GM18907 (cell line): ENCODE data around the gene NLRC5.
A peak's percentile ranks its signal among the peaks of the same experiment; 100 is the strongest.

Source experiments
- ATAC-seq: cut with Tn5 transposase; IDR thresholded peaks from one replicate; pipeline ENCODE4 v1.9.1; 2021; ENCODE audit warnings: mild to moderate bottlenecking, moderate library complexity; ENCODE audit not compliant: unreplicated experiment

The NLRC5 gene

DNA sequence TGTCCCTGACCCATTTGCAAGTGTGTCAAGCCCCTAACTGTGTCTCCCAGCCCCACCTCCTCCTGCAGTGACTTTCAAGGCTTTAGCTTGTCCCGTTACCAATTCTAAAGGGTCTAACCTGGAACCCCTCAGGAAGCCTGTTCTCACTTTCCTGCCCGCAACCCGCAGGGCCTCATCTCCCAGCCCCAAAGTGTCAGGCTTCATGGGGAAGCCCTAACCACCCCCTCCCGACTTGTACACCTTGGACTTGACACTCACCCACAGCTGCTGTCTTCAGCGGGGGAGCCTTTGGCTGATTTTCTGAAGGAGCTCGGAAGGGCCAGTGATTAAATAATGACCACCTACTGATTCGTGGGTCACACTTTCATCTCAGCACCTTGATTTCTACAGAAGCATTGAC is 33.1 kb downstream of the NLRC5 start:
- no peak for ATAC-seq

DNA sequence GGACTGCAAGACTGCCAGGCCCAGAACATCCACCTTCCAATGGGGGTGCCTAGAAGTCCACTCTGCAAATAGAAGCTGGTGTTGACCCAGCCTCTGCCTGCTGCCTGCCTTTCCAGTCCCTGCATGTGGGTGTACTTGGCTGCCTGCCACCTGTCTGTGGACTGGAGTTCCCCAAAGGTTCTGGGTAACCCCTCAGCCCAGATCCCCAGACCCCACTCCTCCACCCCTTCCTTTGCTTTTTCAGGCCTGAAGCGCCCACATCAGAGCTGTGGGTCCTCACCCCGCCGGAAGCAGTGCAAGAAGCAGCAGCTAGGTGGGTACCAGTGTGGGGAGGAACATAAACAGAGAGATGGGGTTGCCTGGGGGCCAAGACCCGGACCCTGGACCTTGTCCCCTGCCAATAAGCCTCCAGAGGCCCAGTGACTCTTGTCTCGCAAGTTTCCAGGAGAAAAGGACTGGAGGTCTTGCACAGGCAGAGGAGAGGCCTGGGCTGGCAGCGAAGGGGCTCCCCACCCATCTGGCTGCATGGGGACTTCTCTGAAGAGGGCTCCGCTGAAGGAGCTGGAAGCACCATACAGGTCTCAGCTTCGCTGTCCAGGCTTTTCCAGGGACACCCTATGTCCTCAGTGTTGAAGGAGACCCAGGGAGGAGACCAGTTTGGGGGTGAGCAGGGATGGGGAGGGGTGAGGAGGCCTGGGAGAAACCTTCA is 34.3 kb downstream of the NLRC5 start:
- ATAC-seq: no peak

DNA sequence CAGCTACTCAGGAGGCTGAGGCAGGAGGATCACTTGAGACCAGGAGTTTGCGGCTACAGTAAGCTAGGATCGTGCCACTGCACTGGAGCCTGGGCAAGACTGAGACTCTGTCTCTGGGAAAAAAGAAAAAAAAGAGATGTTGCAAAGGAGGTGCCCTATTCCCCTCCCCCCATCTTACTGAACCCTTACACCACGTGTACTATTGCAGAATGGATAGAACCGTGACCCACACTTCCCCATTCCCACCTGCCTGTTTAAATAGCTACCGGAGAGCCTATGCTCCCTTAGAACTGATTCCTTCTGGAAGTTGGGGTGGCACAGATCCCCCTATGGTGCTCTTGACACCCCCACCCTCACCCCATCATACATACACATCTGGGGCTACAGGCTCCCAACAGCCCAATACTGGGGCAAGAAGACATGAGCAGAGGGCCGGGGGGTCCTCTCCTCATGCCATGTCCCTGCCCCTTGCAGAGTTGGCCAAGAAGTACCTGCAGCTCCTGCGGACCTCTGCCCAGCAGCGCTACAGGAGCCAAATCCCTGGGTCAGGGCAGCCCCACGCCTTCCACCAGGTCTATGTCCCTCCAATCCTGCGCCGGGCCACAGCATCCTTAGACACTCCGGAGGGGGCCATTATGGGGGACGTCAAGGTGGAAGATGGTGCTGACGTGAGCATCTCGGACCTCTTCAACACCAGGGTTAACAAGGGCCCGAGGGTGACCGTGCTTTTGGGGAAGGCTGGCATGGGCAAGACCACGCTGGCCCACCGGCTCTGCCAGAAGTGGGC is 35.7 kb downstream of the NLRC5 start:
- ATAC-seq: no peak

DNA sequence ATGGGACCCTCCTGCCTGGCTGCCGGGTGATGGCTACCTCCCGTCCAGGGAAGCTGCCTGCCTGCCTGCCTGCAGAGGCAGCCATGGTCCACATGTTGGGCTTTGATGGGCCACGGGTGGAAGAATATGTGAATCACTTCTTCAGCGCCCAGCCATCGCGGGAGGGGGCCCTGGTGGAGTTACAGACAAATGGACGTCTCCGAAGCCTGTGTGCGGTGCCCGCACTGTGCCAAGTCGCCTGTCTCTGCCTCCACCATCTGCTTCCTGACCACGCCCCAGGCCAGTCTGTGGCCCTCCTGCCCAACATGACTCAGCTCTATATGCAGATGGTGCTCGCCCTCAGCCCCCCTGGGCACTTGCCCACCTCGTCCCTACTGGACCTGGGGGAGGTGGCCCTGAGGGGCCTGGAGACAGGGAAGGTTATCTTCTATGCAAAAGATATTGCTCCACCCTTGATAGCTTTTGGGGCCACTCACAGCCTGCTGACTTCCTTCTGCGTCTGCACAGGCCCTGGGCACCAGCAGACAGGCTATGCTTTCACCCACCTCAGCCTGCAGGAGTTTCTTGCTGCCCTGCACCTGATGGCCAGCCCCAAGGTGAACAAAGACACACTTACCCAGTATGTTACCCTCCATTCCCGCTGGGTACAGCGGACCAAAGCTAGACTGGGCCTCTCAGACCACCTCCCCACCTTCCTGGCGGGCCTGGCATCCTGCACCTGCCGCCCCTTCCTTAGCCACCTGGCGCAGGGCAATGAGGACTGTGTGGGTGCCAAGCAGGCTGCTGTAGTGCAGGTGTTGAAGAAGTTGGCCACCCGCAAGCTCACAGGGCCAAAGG is 36.8 kb downstream of the NLRC5 start:
- no peak for ATAC-seq

DNA sequence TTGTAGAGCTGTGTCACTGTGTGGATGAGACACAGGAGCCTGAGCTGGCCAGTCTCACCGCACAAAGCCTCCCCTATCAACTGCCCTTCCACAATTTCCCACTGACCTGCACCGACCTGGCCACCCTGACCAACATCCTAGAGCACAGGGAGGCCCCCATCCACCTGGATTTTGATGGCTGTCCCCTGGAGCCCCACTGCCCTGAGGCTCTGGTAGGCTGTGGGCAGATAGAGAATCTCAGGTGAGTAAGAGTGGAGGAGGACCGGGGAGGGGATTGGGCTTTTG is 37.4 kb downstream of the NLRC5 start:
- ATAC-seq: no peak

DNA sequence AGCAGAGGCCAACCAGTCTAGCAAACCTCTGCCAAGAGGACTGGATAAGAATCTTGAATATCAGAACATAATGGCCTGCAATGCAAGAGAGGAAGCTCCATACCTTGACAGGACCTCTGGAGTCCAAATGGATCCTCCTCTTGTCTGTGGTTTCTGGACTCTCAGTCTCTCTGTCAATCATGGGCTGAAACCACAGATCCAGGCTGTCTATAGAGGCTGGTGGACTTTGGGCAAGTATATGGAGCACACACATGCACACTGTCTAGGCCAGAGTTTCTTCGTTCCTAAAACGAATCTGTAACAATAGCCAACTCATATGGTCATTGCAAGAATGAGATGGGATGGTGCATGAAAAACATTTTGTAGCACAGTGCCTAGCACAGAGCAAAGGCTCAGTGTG is 37.7 kb downstream of the NLRC5 start:
- ATAC-seq: no peak

DNA sequence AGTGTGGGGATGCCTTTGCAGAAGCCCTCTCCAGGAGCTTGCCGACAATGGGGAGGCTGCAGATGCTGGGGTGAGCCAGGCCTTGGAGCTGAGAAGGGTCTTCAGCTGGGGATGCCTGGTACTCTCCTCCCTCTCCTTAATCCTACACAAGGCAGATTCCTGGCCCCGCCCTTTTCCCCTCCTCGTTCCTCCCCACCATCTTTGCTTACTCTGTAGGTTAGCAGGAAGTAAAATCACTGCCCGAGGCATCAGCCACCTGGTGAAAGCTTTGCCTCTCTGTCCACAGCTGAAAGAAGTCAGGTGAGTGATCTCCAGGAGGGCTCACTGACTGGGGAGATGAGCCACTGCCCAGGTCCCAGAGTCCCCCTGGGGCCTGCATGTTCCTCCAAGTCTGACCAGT is 38.7 kb downstream of the NLRC5 start:
- no peak for ATAC-seq

DNA sequence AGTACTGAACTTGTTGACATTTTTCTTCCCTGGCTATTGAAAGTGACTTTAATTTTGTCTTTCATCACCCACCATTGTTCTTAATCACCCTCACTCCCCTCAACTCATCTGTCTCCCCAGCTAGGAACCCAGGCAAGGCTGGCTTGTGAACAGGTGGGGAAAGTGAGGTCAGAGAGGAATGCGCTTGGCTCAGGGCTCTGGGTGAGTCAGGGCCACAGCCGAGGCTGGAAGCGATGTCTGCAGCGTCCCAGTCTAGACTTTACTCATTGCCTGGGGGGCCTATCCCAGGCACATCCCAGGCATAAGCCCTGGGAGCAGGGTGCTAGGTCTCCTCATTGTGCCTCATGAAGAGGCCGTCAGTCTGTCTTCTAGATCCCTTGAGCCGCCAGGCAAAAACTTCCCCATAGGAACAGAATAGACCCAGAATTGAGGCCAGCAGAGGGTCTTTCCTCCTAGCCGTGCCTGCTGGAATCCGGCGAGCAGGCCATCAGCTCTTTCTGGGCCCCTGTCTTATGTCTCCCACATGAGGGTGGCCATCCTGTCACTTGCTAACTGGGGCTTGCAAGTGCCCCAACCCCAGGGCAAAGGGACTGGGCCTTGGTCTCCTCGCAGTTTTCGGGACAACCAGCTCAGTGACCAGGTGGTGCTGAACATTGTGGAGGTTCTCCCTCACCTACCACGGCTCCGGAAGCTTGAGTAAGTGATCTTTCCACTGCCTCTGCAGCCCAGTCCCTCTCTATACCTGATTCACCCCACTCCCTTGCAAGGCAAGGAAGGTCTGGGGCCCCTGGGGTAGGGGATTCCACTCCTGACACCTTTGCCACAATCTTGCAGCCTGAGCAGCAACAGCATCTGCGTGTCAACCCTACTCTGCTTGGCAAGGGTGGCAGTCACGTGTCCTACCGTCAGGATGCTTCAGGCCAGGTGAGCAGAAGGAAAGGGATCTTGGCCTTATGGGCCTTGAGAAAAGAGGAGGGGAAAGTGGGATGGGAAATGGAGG is 40.1 kb downstream of the NLRC5 start:
- no peak for ATAC-seq

DNA sequence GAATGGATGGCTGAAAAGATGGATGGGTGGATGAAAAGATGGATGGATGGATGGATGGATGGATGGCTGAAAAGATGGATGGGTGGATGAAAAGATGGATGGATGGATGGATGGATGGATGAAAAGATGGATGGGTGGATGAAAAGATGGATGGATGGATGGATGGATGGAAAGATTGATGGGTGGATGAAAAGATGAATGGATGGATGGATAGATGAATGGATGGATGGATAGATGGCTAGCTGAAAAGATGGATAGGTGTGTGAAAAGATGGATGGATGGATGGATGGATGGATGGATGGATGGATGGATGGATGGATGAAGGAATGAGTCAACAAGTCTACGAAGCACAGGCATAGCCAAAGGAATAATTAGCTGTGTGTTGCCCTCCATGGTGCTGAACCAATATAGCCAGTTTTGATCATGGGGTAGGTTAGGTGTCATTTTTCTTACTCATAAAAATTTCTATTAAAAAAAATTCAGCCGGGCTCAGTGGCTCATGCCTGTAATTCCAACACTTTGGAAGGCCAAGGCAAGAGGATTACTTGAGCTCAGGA is 41.1 kb downstream of the NLRC5 start:
- no peak for ATAC-seq

DNA sequence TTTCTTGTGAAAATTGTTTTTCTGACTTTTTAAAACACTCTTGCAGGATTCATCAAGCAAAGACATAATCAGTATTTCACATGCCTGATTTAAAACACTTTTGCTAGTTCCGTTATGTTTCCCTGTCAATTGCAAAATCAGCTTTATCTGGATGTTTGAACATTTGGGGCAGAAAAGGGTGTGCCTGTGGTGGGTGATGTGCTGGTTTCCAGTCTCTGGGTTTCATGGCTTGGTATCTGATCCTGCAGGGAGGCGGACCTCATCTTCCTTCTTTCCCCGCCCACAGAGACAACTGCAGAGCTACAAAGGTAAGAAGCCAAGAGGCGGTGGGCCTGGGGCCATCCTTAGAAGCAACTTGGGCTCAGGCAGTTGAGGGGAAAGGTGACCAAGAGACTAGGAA is 41.8 kb downstream of the NLRC5 start:
- ATAC-seq: no peak

DNA sequence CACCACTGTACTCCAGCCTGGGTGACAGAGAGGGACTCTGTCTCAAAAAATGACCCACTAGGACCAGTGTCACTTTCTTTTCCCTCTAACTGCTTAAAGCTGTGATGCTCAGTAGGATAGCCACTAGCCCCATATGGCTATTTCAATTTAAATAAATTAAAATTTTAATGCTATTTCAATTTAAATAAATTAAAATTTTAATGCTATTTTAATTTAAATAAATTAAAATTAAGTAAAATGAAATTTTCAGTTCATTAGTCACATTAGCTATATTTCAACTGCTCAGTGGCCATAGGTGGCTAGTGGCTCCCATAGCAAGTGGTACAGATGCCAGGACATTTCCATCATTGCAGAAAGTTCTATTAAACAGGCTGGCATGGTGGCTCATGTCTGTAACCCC is 43.0 kb downstream of the NLRC5 start:
- ATAC-seq: no peak

DNA sequence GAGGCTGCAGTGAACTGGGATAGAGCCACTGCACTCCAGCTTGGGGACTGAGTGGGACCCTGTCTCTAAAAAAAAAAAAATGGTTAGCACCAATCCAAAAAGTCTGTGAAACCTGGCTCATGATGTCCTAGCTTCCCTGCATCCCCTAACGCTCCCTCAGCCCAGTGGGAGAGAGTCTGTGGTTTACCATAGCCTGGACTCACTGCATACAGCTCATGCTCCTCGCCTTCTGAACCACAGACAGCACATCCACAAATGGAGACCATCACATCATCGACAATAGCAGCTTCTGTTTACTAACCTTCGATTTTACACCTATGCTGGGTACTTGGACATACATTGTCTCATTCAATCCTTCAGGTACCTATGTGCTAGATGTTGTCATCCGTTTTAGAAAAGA is 43.6 kb downstream of the NLRC5 start:
- no peak for ATAC-seq

DNA sequence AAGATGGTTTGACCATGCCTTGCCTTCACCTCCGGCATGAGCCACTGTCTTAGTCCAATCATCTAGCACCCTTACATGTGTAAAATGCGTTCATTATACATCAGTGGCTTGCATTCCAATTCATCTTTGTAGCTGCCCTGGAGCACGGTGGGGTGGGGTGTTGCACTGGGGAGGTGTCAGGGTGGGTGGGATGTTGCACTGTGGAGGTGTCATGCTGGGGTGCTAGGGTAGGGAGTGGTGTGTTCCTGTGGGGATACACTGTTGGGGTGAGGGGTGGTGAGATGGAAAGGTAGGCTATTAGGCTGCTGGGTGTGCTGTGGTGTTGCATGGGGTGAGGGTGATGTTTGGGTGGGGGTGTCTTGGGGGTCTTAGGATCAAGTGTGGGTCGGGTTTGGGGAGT is 47.0 kb downstream of the NLRC5 start:
- ATAC-seq: no peak

DNA sequence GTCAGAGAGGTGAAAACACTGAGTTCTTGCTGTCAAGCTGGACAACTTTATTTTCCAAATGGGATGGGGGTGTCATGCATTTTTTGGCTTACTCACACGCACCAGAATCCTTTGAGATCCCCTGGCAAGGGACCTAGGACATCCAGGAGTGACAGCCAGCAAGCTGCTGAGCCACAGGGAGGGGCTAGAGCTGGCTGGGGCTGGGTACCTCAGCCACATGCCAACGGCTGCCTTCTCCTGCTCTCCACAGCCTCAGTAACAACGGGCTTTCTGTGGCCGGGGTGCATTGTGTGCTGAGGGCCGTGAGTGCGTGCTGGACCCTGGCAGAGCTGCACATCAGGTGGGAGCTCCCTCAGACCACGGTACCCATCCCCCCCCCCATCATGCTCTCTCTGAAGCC is 47.6 kb downstream of the NLRC5 start:
- no peak for ATAC-seq

DNA sequence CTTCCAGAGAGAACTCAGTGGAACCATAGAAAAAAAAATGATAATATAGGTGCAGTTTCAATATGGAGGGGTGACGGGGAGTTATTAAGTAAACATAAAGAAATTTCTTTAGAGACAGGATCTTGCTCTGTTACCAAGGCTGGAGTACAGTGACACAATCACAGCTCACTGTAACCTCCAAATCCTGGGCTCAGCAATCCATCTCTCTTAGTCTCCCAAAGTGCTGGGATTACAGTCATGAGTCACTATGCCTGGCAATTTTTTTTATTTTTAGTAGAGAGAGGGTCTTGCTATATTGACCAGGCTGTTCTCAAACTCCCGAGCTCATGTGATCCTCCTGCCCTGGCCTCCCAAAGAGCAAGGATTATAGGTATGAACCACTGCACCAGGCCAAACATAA is 48.8 kb downstream of the NLRC5 start:
- no peak for ATAC-seq

DNA sequence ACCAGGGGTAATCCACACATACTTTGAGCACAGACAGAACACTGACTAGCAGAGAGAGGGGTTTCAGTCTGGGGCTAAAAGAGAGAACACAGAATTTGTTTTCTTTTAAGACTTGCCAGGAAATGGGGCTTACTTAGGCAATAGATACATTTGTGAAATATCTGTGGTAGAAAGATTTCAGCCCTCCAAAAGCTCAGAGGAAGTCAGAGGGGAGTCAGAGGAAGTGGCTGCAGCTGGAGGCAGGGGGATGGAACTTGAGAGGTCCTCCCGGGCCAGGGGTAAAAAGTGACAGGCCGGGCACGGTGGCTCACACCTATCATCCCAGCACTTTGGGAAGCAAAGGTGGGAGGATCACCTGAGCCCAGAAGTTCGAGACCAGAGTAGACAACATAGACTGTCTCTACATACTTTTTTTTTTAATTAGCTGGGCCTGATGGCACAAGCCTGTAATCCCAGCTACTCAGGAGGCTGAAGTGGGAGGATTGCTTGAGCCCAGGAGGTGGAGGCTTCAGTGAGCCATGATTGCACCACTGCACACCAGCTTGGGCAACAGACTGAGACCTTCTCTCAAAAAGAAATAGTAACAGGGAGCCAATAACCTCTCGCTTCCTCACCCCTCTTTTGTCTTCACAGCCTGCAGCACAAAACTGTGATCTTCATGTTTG is 49.9 kb downstream of the NLRC5 start:
- no peak for ATAC-seq

DNA sequence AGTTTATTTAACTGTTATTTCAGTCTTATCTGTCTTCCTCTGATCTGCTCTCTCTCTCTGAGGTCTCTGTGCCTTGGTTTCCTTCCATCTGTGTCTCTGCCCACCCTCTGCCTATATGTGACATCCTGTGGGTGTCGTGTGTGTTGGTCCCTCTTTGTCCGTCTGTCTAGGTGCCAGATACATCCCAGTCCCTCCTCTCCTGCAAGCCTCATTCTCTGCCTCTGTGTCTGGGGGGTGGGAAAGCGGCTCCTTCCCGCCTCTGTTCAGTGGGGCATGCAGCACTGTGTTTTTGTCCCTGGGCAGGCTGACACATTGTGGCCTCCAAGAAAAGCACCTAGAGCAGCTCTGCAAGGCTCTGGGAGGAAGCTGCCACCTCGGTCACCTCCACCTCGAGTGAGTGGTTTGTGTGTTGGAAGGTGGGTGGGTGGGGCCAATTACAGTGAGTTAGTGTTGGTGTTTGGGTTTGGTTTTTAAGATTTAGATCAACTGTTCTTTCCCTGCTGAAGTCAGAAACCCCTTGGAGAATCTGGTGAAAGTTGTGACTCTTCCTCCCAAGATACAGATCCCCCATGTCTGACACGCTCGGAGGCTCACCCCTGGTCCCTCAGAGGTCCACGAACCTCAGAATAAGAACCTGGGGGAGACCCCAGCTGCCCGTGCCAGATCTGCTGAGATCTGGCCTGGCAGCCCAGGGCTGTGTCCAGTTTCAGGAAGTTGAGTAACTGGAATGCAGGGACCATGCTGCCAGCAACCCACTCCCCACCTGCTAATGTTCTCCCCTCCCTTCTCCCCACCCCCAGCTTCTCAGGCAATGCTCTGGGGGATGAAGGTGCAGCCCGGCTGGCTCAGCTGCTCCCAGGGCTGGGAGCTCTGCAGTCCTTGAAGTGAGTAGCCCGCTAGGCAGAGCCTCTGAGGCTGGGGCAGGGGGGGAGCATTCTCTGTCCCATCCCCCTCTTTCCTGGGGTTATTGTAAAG is 52.1 kb downstream of the NLRC5 start:
- ATAC-seq: peak; percentile 37

DNA sequence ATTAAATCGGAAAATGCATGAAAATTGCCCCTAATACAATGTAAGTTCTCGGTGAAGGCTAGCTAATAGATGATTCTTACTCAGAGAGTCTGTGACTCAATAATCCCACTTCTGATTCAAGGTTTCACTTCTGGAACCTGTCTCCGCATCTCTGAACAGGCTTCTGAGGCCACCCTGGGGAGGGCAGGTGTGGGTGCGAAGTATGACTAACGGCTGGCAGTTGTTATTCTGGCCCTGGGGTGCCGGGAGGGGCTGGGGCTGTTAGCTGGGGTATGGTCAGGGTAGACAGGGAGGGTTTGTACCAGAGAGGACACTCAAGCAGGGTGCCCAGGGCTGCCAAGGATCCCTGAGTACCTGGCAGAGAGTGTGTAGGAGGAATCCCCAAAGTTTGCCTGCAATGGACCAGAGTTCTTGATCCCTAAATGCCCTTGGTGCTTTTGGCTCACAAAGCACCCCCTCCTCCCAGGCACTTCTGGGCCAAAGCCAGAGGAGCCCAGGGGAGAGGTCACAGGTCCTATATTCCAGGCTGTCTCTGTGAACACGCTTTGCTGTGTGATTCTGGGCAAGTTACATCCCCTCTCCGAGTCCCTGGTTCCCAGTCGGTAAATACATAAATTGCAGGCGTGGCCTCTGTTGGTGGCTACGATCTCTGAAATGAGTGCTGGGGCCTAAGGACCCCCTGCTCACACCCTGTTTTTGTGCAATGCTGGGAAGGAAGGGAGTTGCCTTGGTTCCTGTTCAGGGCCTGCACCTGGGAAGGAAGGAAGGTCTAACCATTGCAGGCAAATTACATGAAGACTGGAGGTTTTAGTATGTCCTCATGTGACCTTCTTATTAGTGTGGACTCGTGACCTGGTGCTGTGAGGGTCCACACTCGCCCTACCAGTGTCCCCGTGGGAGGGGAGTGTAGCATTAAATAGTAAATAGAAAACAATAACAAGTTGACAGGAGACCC is 53.1 kb downstream of the NLRC5 start:
- ATAC-seq: peak; percentile 71
